HepG2 (cell line): ENCODE results near the gene TFF2.

Experiments used
- EZH2 ChIP-seq: conservative IDR thresholded peaks from 2 replicates; pipeline ENCODE4 v1.6.1; 2012; ENCODE audit warnings: mild to moderate bottlenecking, low read depth, low read length, moderate library complexity
- HMG20A ChIP-seq: IDR thresholded peaks from 2 replicates; pipeline ENCODE4 v1.6.1; 2016; ENCODE audit warnings: borderline replicate concordance
- POLR2A ChIP-seq, 2 experiments: IDR thresholded peaks; 2 replicates each; pipeline ENCODE4 v1.6.1; 2011; ENCODE audit warnings: low read depth in 2 of 2, low read length in 2 of 2, mild to moderate bottlenecking in 1 of 2, moderate library complexity in 1 of 2; ENCODE audit not compliant: insufficient read depth in 1 of 2
- ZSCAN29 ChIP-seq: sonication (generic); formaldehyde crosslinking; conservative IDR thresholded peaks from 2 replicates; pipeline ENCODE4 v1.4.0; 2020; ENCODE audit warnings: mild to moderate bottlenecking, missing genetic modification reagents

DNA sequence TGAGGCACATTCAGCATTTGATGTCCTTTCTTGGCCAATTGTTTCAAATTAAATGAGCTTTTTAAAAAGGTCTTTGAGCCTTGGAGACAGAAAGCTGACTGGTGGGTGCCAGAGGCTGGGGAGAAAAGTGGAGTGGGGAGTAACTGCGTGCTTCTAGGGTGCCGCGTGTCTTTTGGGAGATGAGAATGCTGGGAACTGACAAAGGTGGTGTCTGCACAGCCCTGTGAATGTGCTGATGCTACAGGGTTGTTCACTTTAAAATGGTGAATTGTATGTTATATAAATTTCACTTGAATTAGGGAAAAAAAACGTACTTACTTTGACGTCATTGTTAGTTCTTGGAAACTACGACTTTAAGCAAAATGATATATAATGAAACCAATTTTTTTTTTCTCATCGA, 23.7 kb upstream of the TFF2 start:
- no peak for TF ChIP-seq EZH2
- TF ChIP-seq POLR2A (IDR thresholded peaks at IDR 0.05; ENCODE audit: insufficient read depth in 1 of 2, low read depth in 2 of 2, low read length in 2 of 2) = no peak
- no peak for TF ChIP-seq ZSCAN29 (CRISPR knock-in tag)
- TF ChIP-seq HMG20A (CRISPR knock-in tag) = no peak
